Astrocyte of the cerebellum (primary cell): ENCODE data around the gene INO80E.
A peak's percentile ranks its signal among the peaks of the same experiment; 100 is the strongest.

ENCODE experiments used
- DNase-seq: peaks from one replicate; pipeline ENCODE4 v3.0.0-alpha.2; 2011; ENCODE audit warnings: low read depth
- H3K4me3 ChIP-seq: 2 replicates; pipeline ENCODE4 v1.5.1; 2011; ENCODE audit warnings: mild to moderate bottlenecking, low read depth, low read length, moderate library complexity
- CTCF ChIP-seq: IDR thresholded peaks from 2 replicates; pipeline ENCODE4 v1.5.1; 2012; ENCODE audit warnings: low read length, low read depth, moderate library complexity, mild to moderate bottlenecking; ENCODE audit errors: missing control alignments
- in situ Hi-C: cut with HindIII; loops from 2 replicates; pipeline ENCODE4 v1.10.0; 2017; ENCODE audit warnings: low sequenced_read_pairs

The INO80E gene

GRCh38 chr16:30028438-30029076 is 32.5 kb downstream of the INO80E start:
- no peak overlapping the region for H3K4me3 ChIP-seq
- in situ Hi-C loops = no loop called here
- DNase-seq = no peak

GRCh38 chr16:30030011-30030685 is 34.1 kb downstream of the INO80E start:
- in situ Hi-C loops = no loop called here
- DNase-seq = no peak
- no peak overlapping the region for H3K4me3 ChIP-seq
- TF ChIP-seq CTCF = no peak

More at GRCh38 chr16:30028438-30029076, 32.5 kb downstream of the INO80E start:
- no peak for TF ChIP-seq CTCF

- DNase-seq = no peak
- in situ Hi-C loops = no loop called here
- TF ChIP-seq CTCF = no peak
- no peak within 1 kb of the TSS for H3K4me3 ChIP-seq
These were observed 34.9 kb downstream of the INO80E start, which contains the start of gene TLCD3B for GRCh38 chr16:30030841-30031413. Gene TLCD3B, minus strand, starts transcription at chr16:30031271. Its CDS starts 744 bp downstream, at chr16:30030527.

- no peak overlapping the region for H3K4me3 ChIP-seq
- TF ChIP-seq CTCF = no peak
- in situ Hi-C loops = no loop called here
- DNase-seq = no peak
These were observed 35.5 kb downstream of the INO80E start for GRCh38 chr16:30031477-30031918.

- peak; percentile 37 for DNase-seq
- peak; percentile 83 for TF ChIP-seq CTCF
- H3K4me3 ChIP-seq = no peak overlapping the region
- in situ Hi-C loops = no loop called here
These were observed 36.2 kb downstream of the INO80E start for GRCh38 chr16:30032083-30032819.

- no peak for TF ChIP-seq CTCF
- DNase-seq = no peak
- in situ Hi-C loops = no loop called here
- no peak overlapping the region for H3K4me3 ChIP-seq
These were observed 37.2 kb downstream of the INO80E start for GRCh38 chr16:30033270-30033669.
